Hepatic stellate cell (primary cell): ENCODE data around the gene TRAPPC13.
A peak's percentile ranks its signal among the peaks of the same experiment; 100 is the strongest.
"Not testable (repeated sequence)": the region's sequence is repeated elsewhere in the genome, so short reads cannot be mapped to it uniquely, and the experiment has no call there.

ENCODE experiments used
- DNase-seq: peaks from one replicate; pipeline ENCODE4 v3.0.0; 2011; ENCODE audit warnings: low spot score

The TRAPPC13 gene, protein sequence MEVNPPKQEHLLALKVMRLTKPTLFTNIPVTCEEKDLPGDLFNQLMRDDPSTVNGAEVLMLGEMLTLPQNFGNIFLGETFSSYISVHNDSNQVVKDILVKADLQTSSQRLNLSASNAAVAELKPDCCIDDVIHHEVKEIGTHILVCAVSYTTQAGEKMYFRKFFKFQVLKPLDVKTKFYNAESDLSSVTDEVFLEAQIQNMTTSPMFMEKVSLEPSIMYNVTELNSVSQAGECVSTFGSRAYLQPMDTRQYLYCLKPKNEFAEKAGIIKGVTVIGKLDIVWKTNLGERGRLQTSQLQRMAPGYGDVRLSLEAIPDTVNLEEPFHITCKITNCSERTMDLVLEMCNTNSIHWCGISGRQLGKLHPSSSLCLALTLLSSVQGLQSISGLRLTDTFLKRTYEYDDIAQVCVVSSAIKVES

DNA sequence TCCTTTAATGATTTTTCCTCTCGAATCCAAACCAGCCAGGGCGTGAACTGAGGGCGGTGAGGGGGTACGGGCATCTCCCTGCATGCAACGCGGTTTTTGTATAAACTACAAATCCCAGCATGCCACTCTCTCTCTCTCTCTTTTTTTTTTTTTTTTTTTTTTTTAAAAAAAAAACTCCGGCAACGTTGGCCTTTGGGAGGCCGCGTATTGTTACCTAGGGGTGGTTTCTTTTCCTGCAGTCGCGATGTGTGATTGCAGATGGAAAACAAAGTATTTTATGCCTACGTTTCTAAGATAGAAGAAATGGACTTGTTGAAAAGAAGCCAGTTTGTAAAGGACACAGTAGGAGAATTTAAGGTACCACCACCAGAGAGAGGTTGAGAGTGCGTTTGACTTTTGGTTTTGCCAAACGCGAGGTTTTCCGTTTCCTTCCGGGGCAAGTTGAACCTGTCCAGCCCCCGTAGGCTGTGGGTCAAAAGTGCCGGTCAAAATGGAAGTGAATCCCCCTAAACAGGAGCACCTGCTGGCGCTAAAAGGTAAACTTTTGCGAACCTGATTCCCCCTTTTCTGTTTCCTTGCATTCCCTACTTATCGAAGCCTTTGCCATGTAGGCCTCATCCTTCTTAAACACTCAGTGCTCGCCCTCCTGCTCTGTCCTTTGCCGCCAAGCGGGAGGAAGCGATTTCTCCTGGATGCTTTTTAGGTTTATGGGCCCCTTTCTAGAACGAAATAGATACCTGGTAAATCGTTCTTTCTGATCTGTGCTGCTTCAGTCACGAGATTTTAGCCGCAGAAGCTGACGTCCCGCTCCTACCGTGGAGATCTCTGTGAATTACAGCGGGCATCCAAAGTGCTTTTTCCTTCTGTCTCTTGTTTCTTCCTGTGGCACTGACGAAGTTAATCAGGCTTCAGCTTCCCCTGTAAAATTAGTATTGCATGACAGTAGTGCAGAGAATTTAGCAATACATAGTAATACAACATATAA, at the start of gene TRAPPC13, which contains the start of gene SHLD3:
TSS of gene TRAPPC13 (plus strand) at position 457 of the 985 bp plus-strand sequence. CDS start at position 491, 34 bp downstream.
TSS of gene SHLD3 (plus strand) at position 457 of the 985 bp plus-strand sequence. CDS start 4,561 bp downstream, outside the sequence.
- DNase-seq = peak; percentile 51

DNA sequence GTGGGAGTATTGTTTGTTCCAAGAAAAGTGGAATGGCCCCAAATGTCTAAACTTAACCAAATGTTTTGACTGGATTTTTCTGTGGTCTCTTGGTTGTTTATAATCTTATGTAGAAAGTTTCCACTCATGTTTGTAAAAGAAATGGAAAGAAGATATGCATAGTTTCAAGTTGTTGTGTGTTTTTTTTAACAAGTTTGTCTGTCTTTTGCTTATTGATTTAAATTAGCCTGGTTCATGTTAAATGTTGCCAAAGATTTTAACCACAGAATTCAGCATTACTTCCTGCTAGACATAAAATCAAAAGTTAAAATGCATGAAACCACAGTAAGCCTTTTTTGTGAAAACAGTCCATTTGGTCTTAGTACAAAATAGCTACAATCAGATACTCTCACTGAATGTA, 47.7 kb upstream of the TRAPPC13 start:
- DNase-seq = no peak

DNA sequence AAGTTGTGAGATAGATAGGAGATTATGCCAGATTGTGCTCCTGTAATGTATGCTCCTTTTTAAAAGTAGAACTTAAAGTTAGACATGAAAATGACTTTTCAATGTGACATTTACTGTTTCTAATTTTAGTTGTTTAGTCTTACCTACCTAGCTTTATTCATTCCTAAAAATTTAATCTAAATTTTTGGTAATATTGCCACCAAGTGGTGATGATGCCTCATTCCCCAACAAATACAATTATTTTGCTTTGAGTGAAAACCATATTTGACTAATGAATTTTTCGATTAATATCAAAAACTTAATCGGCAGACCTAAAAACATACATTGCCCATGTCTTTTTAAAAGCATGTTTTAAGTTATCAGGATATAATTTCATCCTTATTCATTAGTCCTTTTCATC, 36.1 kb upstream of the TRAPPC13 start:
- no peak for DNase-seq

DNA sequence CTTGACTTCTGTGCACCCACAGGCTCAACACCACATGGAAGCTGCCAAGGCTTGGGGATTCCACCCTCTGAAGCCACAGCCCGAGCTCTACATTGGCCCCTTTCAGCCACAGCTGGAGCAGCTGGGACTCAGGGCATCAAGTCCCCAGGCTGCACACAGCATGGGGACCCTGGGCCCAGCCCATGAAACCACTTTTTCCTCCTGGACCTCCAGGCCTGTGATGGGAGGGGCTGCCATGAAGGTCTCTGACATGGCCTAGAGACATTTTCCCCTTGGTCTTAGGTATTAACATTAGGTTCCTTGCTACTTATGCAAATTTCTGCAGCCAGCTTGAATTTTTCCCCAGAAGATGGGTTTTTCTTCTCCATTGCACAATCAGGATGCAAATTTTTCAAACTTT, 23.1 kb upstream of the TRAPPC13 start:
- DNase-seq = not testable (repeated sequence)

DNA sequence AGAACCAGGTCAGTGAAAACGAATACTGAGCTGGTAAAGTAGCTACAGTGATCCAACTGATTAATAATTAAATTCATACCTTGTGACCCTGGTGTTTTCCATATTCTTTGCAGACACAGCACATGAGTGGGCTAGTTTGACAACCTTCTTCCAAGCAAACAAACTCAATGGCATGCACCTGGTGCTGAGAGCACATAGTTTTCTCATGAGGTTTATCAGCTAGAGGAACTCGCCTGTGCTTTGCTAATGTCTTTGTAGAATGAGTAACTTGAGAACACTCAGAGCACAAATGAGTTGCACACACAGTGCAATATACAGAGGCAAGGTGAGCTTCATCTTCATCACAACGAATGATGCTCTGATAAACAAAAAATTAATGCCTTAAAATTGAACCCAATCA, 13.3 kb upstream of the TRAPPC13 start:
- DNase-seq = no peak

DNA sequence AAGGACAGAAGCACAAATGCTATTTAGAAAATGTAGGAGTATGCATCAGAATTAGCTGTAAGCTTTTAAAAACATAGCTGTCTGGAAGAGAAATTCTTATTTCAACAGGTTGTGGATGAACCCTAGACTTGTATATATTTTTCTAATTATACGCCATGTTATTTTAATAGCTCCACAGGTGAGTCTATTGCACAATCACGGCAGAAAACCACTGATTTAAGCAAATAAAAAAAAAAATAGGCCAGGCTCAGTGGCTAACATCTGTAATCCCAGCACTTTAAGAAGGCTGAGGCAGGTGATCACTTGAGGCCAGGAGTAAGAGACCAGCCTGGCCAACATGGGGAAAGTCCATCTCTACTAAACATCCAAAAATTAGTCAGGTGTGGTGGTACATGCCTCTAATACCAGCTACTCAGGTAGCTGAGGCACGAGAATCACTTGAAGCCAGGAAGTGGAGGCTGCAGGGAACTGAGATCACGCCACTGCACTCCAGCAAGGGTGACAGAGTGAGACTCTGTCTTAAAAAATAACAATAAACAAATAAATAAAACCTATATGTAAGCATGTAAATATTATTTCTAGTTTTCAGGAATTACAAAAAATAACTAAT, 12.4 kb upstream of the TRAPPC13 start:
- no peak for DNase-seq

DNA sequence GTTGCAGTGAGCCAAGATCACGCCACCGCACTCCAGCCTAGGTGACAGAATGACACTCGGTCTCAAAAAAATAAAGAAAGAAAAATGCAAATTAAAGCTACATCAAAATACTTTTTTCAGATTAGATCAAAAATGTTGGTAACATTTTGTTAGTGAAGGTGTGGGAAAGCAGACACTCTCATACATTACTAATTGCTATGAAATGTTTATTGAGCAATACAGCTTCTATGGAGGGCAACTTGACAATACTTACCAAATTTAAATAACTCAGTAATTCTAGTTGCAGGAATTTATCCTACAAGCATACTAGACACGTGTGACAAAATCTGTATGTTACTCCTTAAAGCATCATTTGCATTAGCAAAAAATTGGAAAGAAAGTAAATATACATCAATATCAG, 4.8 kb upstream of the TRAPPC13 start:
- no peak for DNase-seq

DNA sequence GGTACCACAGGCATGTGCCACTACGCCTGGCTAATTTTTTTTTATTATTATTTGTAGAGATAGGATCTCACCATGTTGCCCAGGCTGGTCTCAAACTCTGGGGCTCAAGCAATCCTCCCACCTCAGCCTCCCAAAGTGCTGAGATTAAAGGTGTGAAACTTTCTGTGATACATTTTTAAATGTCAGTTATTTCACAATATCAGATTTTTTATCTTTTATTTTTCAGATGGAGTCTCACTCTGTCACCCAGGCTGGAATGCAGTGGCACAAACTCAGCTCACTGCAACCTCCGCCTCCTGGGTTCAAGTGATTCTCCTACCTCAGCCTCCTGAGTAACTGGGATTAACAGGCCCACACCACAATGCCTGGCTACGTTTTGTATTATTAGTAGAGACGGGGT, 2.9 kb upstream of the TRAPPC13 start:
- not testable (repeated sequence) for DNase-seq

DNA sequence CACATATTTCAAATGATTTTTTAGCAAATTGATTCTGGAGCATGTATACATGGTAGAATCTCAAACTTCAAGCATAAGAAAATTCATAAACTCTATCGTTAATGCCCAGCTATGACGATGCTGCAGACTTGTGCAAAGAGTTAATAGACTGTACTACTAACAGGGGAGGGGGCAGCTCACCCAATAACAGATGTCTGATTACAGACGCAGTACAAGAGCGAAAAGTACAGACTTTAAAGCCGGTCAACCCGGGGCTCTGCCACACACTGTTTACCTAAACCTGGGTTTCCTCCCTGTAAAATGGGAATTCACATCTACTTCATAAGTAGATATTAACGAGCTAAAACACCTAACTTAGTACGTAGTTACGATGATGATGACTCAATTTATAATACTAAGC, 1.3 kb upstream of the TRAPPC13 start:
- no peak for DNase-seq

DNA sequence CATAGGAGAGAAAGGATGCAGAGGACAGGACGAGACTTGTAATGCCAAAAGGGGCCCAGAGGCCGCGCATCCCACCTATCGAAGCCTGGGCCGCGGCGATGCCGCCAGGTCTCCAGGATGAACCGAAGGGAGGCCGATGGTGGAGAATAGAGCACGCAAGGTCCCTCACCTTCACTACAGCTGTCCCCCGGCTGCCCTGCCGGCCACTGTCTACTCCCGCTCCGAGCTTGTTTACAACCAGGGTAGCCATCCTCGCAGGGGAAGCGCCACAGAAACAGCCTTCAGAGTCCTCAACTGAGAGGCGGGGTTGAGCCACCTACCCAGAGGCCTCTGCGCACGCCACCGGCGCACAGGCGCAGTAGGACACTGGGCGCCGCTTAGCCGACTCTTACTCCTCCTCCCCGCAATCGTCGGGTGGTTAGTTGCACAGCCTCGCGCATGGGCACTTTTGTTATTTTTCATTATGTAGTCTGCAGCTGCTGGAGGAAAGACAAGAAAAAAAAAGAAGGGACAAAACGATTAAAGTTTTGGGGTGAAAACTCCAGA, 729 bp upstream of the TRAPPC13 start, which contains the start of gene TRIM23:
TSS of gene TRIM23 (minus strand) at position 309 of the 546 bp plus-strand sequence. CDS start at position 250, 59 bp downstream.
- DNase-seq = peak; percentile 83

DNA sequence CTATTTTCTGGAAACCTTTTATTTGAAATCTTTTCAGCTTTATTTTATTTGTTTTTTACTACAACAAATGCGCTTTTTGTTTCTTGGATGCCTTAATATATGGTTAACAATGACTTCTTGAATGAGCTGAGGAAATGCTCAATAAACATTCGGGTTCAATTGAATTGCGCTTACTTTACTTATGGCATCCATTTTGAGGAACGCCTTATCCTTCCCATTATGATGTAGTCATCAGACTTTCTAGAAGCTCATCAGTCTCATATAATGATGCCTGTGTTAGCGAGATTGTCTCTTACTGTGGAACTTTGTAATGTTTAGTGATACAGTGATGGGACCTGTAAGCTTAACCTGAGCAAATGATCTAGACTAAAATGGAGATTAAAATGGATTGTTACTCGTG, 916 bp downstream of the TRAPPC13 start:
- no peak for DNase-seq

DNA sequence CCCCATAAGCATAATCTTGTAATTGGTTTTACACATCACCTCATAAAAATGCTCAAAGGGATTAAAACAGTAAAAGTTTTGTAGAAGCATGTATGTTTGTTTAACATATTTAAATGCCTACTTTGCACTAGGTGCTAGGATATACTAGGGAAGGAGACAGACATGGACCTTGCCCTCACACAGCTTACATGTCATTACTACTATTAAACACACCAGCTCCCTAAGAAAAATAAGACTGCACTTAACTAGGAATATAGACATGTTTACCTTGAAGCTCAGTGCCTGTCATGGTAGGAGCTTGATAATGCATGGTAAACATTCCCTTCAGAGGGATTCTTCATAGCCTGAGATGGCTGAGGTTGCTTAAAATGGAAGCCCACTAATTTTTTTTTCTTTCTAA, 6.2 kb downstream of the TRAPPC13 start:
- DNase-seq = no peak

DNA sequence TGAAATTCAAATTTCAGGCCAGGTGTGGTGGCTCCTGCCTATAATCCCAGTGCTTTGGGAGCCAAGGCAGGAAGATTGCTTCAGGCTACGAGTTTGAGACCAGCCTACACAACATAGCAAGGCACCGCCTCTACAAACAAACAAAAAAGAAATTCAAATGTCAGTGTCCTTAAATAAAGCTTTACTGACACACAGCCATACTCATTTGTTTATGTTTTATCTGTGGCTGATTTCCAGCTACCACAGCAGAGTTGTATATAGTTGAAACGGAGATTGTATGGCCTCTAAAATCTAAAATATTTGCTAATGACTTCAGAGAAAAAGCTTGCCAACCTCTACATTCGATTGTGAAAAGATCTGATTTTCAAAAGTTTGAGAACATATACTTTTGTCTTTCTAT, 15.4 kb downstream of the TRAPPC13 start:
- DNase-seq = no peak

DNA sequence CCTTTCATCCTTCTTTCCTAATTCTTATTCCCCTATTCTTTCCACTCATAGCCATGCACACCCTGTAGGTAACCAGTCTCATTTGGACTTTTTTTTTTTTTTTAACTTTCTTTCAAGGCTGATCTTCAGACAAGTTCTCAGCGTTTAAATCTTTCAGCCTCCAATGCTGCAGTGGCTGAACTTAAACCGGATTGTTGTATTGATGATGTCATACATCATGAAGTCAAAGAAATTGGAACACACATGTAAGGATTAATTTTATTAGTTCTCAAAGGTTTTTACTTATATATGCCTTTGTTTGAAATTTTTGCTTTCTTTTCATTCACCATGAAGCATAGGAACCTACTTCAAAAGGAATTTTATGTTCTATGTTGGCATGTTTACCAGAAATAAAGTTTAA, 22.1 kb downstream of the TRAPPC13 start:
- no peak for DNase-seq

DNA sequence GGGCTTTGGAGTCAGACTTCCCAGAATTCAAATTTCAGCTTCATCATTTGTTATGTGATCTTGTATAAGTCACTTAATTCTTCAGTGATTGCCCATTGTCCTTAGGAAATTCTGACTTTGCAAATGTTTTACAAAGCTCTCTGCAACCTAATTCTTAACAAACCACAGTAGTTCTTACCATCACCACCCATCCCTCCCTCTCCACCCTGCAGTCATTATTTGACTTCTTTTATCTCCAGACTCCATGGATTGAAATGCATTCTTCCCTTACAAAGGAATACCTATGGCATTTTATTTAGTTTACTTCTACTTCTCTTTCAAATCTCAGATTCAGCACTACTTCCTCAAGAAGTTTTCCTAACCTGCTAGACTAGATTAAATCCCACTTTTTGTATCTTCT, 23.1 kb downstream of the TRAPPC13 start:
- DNase-seq = no peak

DNA sequence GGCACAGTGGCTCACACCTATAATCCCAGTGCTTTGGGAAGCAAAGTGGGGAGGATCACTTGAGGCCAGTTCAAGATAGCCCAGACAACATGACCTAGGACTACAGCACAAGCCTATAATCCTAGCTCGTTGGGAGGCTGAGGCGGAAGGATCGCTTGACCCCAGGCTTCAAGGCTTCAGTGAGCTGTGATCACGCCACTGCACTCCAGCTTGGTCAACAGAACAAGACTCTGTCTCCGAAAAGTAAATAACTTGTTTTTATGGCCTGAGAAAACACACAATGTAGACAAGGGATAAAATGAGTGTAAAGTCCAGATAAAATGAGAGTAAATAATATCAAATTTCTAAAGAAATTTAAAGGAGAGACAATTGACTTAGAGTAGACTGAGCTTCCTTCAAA, 26.3 kb downstream of the TRAPPC13 start:
- no peak for DNase-seq

DNA sequence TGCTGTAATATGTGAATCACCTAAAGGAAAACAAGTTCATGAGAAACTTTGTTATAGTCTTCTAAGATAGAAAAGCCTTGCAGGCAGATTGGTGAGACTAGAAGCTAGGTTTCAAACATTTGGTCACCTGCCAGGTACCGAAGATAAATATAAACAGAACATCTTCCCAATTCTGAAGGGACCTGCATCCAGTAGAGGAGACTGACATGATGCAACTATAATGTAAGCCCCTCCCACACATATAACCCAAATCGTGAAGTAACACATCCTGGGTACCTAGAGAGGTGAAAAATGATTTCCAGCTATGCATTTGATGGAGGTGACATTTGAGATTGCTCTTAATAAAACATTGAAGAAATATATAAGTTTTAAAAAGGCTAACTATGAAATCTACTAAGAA, 29.9 kb downstream of the TRAPPC13 start:
- DNase-seq = no peak

DNA sequence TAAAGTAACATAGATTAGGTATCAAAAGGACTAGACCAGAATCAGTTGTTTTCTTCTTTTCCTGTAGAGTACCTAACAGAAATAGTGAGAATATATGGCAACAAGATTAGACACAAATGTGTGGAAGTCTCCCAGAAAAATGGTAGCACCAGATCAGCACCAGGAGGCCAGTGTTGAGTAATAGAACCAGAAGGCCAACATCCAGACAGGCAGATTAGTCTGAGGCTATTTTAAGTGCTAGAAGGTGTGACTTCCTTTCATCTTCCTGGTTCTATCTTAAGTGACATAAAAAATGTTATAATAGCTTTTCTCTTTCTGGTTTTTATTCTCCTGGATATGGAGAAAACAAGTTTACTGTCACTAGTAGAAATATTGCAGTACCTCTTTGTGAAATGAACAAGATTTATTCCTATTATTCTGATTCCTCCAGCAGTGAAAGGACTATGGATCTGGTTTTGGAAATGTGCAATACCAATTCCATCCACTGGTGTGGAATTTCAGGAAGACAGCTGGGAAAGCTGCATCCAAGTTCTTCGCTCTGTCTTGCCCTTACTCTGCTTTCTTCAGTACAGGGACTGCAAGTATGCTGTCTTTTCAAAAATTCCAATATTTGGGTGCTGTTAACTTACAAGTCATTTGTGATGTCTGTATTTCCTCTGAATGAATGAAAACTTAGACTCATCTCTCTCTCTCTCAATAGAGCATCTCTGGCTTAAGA, 39.1 kb downstream of the TRAPPC13 start:
- DNase-seq = peak; percentile 19

DNA sequence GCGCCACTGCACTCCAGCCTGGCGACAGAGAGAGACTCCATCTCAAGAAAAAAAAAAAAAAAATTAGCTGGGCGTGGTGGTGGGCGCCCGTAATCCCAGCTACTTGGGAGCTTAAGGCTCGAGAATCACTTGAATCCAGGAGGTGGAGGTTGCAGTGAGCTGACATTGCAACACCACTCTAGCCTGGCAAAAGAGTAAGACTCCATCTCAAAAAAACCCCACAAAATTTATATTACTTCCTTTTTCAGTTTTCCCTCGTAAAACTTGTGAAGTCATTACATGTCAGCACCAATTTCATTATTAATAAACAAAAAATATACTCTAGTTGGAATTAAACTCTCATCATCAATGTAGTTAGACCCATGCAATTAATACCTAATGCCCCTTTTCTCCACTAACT, 43.9 kb downstream of the TRAPPC13 start:
- no peak for DNase-seq

DNA sequence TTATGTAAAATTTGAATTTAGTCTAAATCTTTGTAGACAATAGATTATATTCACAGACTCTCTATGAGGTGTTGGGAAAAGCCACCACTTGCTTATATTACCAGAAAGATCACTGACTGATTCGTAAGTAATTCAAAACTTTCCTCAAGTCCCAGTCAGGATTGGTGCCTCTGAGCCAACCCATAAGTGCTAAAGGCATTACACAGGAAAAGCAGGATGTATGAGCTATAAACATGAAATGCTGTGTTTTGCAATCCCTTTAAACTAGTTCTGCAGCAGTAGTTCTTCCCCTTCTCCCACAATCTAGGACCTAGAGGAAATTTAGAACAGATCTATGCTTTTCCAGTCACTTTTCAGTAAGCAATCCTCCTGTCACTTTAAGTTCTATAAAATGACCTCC, 48.0 kb downstream of the TRAPPC13 start:
- no peak for DNase-seq

DNA sequence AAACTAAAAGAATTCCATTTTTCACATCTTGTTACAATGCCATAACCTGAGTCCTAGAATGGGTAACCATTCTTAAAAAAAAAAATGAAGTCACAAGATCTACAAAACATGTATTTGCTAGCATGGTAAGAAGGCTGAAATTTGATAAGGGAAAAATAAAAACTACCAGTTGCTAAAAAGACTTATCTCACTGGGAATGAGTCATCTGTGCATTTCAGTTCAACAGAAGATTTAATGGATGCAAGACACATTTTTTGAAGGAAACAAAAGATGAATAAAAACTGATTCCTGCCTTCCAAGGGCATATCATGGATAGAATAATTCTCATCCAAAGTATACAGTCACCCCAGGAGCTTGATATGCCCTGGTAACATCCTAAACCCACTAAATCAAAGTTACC, 49.9 kb downstream of the TRAPPC13 start:
- DNase-seq = no peak
